Activated T-cell treated with anti-CD3 and anti-CD28 coated beads, Interleukin-2, amount 50 U/mL, for 1 hour (primary cell): ENCODE data around the gene ENTPD3.

ENCODE experiments used
- DNase-seq: peaks from one replicate; pipeline ENCODE4 v3.0.0-alpha.2; 2020

The ENTPD3 gene

GRCh38 chr3:40387001-40387894 lies at the start of gene ENTPD3:
ENTPD3 (plus strand) TSS chr3:40387184; CDS start chr3:40388058, 874 bp downstream.
- DNase-seq, result peak; percentile 46

GRCh38 chr3:40339871-40340270 lies 47.1 kb upstream of the ENTPD3 start:
- DNase-seq, result no peak

GRCh38 chr3:40340541-40341170 lies 46.3 kb upstream of the ENTPD3 start:
- no peak for DNase-seq

- no peak for DNase-seq
Measured at GRCh38 chr3:40341671-40342070, 45.3 kb upstream of the ENTPD3 start.

- no peak for DNase-seq
Measured at GRCh38 chr3:40350529-40350928, 36.5 kb upstream of the ENTPD3 start.

- no peak for DNase-seq
Measured at GRCh38 chr3:40355410-40355809, 31.6 kb upstream of the ENTPD3 start.

- no peak for DNase-seq
Measured at GRCh38 chr3:40358454-40358853, 28.5 kb upstream of the ENTPD3 start.

GRCh38 chr3:40363674-40364073 lies 23.3 kb upstream of the ENTPD3 start:
- no peak for DNase-seq

GRCh38 chr3:40366203-40367162 lies 20.5 kb upstream of the ENTPD3 start:
- DNase-seq, result no peak

GRCh38 chr3:40369716-40370115 lies 17.3 kb upstream of the ENTPD3 start:
- DNase-seq, result no peak

- no peak for DNase-seq
Measured at GRCh38 chr3:40377822-40378221, 9.2 kb upstream of the ENTPD3 start.

GRCh38 chr3:40379674-40380306 lies 7.2 kb upstream of the ENTPD3 start:
- DNase-seq, result no peak

GRCh38 chr3:40381904-40382616 lies 4.9 kb upstream of the ENTPD3 start:
- DNase-seq, result no peak

- no peak for DNase-seq
Measured at GRCh38 chr3:40382617-40382979, 4.4 kb upstream of the ENTPD3 start.

- no peak for DNase-seq
Measured at GRCh38 chr3:40386213-40386612, 771 bp upstream of the ENTPD3 start.

- DNase-seq, result no peak
Measured at GRCh38 chr3:40387895-40388254, 891 bp downstream of the ENTPD3 start.

GRCh38 chr3:40396406-40396805 lies 9.4 kb downstream of the ENTPD3 start:
- no peak for DNase-seq

GRCh38 chr3:40397129-40397528 lies 10.1 kb downstream of the ENTPD3 start:
- DNase-seq, result no peak

GRCh38 chr3:40397912-40398311 lies 10.9 kb downstream of the ENTPD3 start:
- DNase-seq, result no peak

GRCh38 chr3:40398346-40398745 lies 11.4 kb downstream of the ENTPD3 start:
- no peak for DNase-seq

GRCh38 chr3:40404591-40405198 lies 17.7 kb downstream of the ENTPD3 start:
- no peak for DNase-seq

- no peak for DNase-seq
Measured at GRCh38 chr3:40407007-40407406, 20.0 kb downstream of the ENTPD3 start.
